ENCODE results near the gene NOX1. TPM values are rescaled to one million over a fixed set of nuclear protein-coding genes. Genes with fewer than 3 reads are reported as not detected.
"Not testable (repeated sequence)": the region's sequence is repeated elsewhere in the genome, so short reads cannot be mapped to it uniquely, and the experiment has no call there.

NOX1 gene
- polyA plus RNA-seq, 1 donor (not counting 4 experiments of a cell fraction or from before 2014, with no cell fraction given), result not detected

GRCh38 chrX:100798484-100799214 is 75.5 kb downstream of the NOX1 start:
- TF ChIP-seq EZH2 (IDR thresholded peaks at IDR 0.05; ENCODE audit: low read length), result no peak
- TF ChIP-seq CTCF (optimal IDR thresholded peaks at IDR 0.05 in 1 of 3, IDR thresholded peaks at IDR 0.05 in 1 of 3, conservative IDR thresholded peaks at IDR 0.05 in 1 of 3; ENCODE audit: extremely low read depth in 1 of 3, insufficient read depth in 2 of 3, low read length in 3 of 3), result no peak
- H3K27ac ChIP-seq (ENCODE audit: control insufficient read depth, insufficient read depth, low read length), result no peak overlapping the region
- H3K4me3 ChIP-seq (ENCODE audit: control insufficient read depth in 2 of 3, extremely low read depth in 1 of 3, insufficient read depth in 2 of 3, low read depth in 1 of 3, low read length in 3 of 3), result no peak overlapping the region
- H3K9me1 ChIP-seq (ENCODE audit: control insufficient read depth, extremely low read depth, insufficient read depth, low read length), result no peaks in the 10 kb centered on the region
- no peaks in the 10 kb centered on the region for H4K20me1 ChIP-seq (ENCODE audit: control insufficient read depth, extremely low read depth, insufficient read depth, low read length)
- no peak overlapping the region for H3K9ac ChIP-seq (ENCODE audit: control insufficient read depth, extremely low read depth, insufficient read depth, low read length)
- H3K4me1 ChIP-seq (ENCODE audit: control insufficient read depth, extremely low read depth, insufficient read depth, low read length), result no peaks in the 10 kb centered on the region
- H2AFZ ChIP-seq (ENCODE audit: control insufficient read depth, low read length), result no peak overlapping the region
- no peaks in the 10 kb centered on the region for H3K36me3 ChIP-seq (ENCODE audit: control insufficient read depth in 2 of 2, extremely low read depth in 1 of 2, insufficient read depth in 2 of 2, low read length in 2 of 2)
- FAIRE-seq, result no peak
- no peak for DNase-seq (ENCODE audit: low read depth, low spot score)
- dilution Hi-C loops (cut with MboI; ENCODE audit: extremely low pct_ligation_motif_present, low sequenced_read_pairs), result no loop called here
- H3K9me3 ChIP-seq (ENCODE audit: control insufficient read depth, low read depth, low read length), result no peaks in the 10 kb centered on the region
- no peaks in the 10 kb centered on the region for H3K27me3 ChIP-seq (ENCODE audit: control insufficient read depth, extremely low read depth, insufficient read depth, low read length)
- no peaks in the 10 kb centered on the region for H3K79me2 ChIP-seq (ENCODE audit: control insufficient read depth, insufficient read depth, low read length)
- no peak overlapping the region for H3K4me2 ChIP-seq (ENCODE audit: control insufficient read depth, extremely low read depth, insufficient read depth, low read depth, low read length)

GRCh38 chrX:100797359-100797758 is 76.8 kb downstream of the NOX1 start:
- no peak for FAIRE-seq

GRCh38 chrX:100796371-100796770 is 77.8 kb downstream of the NOX1 start:
- FAIRE-seq; H3K79me2 ChIP-seq (ENCODE audit: control insufficient read depth, insufficient read depth, low read length); H3K9me3 ChIP-seq (ENCODE audit: control insufficient read depth, low read depth, low read length); H3K9me1 ChIP-seq (ENCODE audit: control insufficient read depth, extremely low read depth, insufficient read depth, low read length); H2AFZ ChIP-seq (ENCODE audit: control insufficient read depth, low read length); H3K36me3 ChIP-seq (ENCODE audit: control insufficient read depth in 2 of 2, extremely low read depth in 1 of 2, insufficient read depth in 2 of 2, low read length in 2 of 2); H3K4me2 ChIP-seq (ENCODE audit: control insufficient read depth, extremely low read depth, insufficient read depth, low read depth, low read length); H4K20me1 ChIP-seq (ENCODE audit: control insufficient read depth, extremely low read depth, insufficient read depth, low read length); H3K27ac ChIP-seq (ENCODE audit: control insufficient read depth, insufficient read depth, low read length); H3K4me3 ChIP-seq (ENCODE audit: control insufficient read depth in 2 of 3, extremely low read depth in 1 of 3, insufficient read depth in 2 of 3, low read depth in 1 of 3, low read length in 3 of 3); H3K27me3 ChIP-seq (ENCODE audit: control insufficient read depth, extremely low read depth, insufficient read depth, low read length); DNase-seq (ENCODE audit: low read depth, low spot score); H3K9ac ChIP-seq (ENCODE audit: control insufficient read depth, extremely low read depth, insufficient read depth, low read length); H3K4me1 ChIP-seq (ENCODE audit: control insufficient read depth, extremely low read depth, insufficient read depth, low read length); dilution Hi-C loops (cut with MboI; ENCODE audit: extremely low pct_ligation_motif_present, low sequenced_read_pairs): not testable (repeated sequence)

More at GRCh38 chrX:100797359-100797758, 76.8 kb downstream of the NOX1 start:
- no peaks in the 10 kb centered on the region for H4K20me1 ChIP-seq (ENCODE audit: control insufficient read depth, extremely low read depth, insufficient read depth, low read length)
- no peak for DNase-seq (ENCODE audit: low read depth, low spot score)
- H3K9ac ChIP-seq (ENCODE audit: control insufficient read depth, extremely low read depth, insufficient read depth, low read length), result no peak overlapping the region
- no peaks in the 10 kb centered on the region for H3K4me1 ChIP-seq (ENCODE audit: control insufficient read depth, extremely low read depth, insufficient read depth, low read length)
- H3K27me3 ChIP-seq (ENCODE audit: control insufficient read depth, extremely low read depth, insufficient read depth, low read length), result no peaks in the 10 kb centered on the region
- no peak for TF ChIP-seq CTCF (optimal IDR thresholded peaks at IDR 0.05 in 1 of 3, IDR thresholded peaks at IDR 0.05 in 1 of 3, conservative IDR thresholded peaks at IDR 0.05 in 1 of 3; ENCODE audit: extremely low read depth in 1 of 3, insufficient read depth in 2 of 3, low read length in 3 of 3)
- TF ChIP-seq EZH2 (IDR thresholded peaks at IDR 0.05; ENCODE audit: low read length), result no peak
- H3K4me2 ChIP-seq (ENCODE audit: control insufficient read depth, extremely low read depth, insufficient read depth, low read depth, low read length), result no peak overlapping the region
- H2AFZ ChIP-seq (ENCODE audit: control insufficient read depth, low read length), result no peak overlapping the region
- H3K27ac ChIP-seq (ENCODE audit: control insufficient read depth, insufficient read depth, low read length), result no peak overlapping the region
- H3K79me2 ChIP-seq (ENCODE audit: control insufficient read depth, insufficient read depth, low read length), result no peaks in the 10 kb centered on the region
- H3K4me3 ChIP-seq (ENCODE audit: control insufficient read depth in 2 of 3, extremely low read depth in 1 of 3, insufficient read depth in 2 of 3, low read depth in 1 of 3, low read length in 3 of 3), result no peak overlapping the region
- no peaks in the 10 kb centered on the region for H3K9me3 ChIP-seq (ENCODE audit: control insufficient read depth, low read depth, low read length)
- no peaks in the 10 kb centered on the region for H3K36me3 ChIP-seq (ENCODE audit: control insufficient read depth in 2 of 2, extremely low read depth in 1 of 2, insufficient read depth in 2 of 2, low read length in 2 of 2)
- dilution Hi-C loops (cut with MboI; ENCODE audit: extremely low pct_ligation_motif_present, low sequenced_read_pairs), result no loop called here
- no peaks in the 10 kb centered on the region for H3K9me1 ChIP-seq (ENCODE audit: control insufficient read depth, extremely low read depth, insufficient read depth, low read length)
